Measurements from ENCODE around the gene MPST.

- no peak for TF ChIP-seq CTCF (conservative IDR thresholded peaks at IDR 0.05)
- TF ChIP-seq ZFX (IDR thresholded peaks at IDR 0.05): no peak
Observed at GRCh38 chr22:37019309-37020191, at the start of gene MPST, which contains the start of gene TST.
